HG03558 (cell line): ENCODE measurements around the gene CFAP119.
"Not testable (repeated sequence)": the region's sequence is repeated elsewhere in the genome, so short reads cannot be mapped to it uniquely, and the experiment has no call there.

Experiments
- ATAC-seq: cut with Tn5 transposase; IDR thresholded peaks from one replicate; pipeline ENCODE4 v1.9.1; 2021; ENCODE audit warnings: moderate number of reproducible peaks; ENCODE audit not compliant: unreplicated experiment; ENCODE audit errors: extremely low read depth

The CFAP119 gene

GRCh38 chr16:30761928-30762902 lies at the start of gene CFAP119, which contains the start of gene RNF40:
Gene CFAP119 (minus strand): TSS chr16:30762062. CDS start chr16:30761748, 314 bp downstream.
Gene RNF40 (plus strand): TSS chr16:30762322. CDS start chr16:30762546, 224 bp downstream.
- peak; percentile 82 for ATAC-seq

GRCh38 chr16:30809675-30810074 lies 47.8 kb upstream of the CFAP119 start:
- ATAC-seq: not testable (repeated sequence)

- ATAC-seq: not testable (repeated sequence)
Measured at GRCh38 chr16:30808890-30809426, 47.1 kb upstream of the CFAP119 start.

GRCh38 chr16:30808146-30808545 lies 46.3 kb upstream of the CFAP119 start:
- ATAC-seq: no peak

GRCh38 chr16:30805370-30806169 lies 43.7 kb upstream of the CFAP119 start:
- ATAC-seq: no peak

GRCh38 chr16:30805056-30805369 lies 43.2 kb upstream of the CFAP119 start:
- ATAC-seq: no peak

- no peak for ATAC-seq
Measured at GRCh38 chr16:30802936-30803335, 41.1 kb upstream of the CFAP119 start.

- no peak for ATAC-seq
Measured at GRCh38 chr16:30797670-30798309, 35.9 kb upstream of the CFAP119 start.

- no peak for ATAC-seq
Measured at GRCh38 chr16:30794634-30795033, 32.8 kb upstream of the CFAP119 start.

GRCh38 chr16:30793508-30794069 lies 31.7 kb upstream of the CFAP119 start:
- no peak for ATAC-seq

- no peak for ATAC-seq
Measured at GRCh38 chr16:30787613-30788378, 25.9 kb upstream of the CFAP119 start.

- no peak for ATAC-seq
Measured at GRCh38 chr16:30786936-30787612, 25.2 kb upstream of the CFAP119 start, which contains the start of gene ZNF629. Gene ZNF629 (minus strand): TSS chr16:30787205. CDS start chr16:30784482, 2,723 bp downstream.

GRCh38 chr16:30786115-30786935 lies 24.5 kb upstream of the CFAP119 start:
- no peak for ATAC-seq

- ATAC-seq: no peak
Measured at GRCh38 chr16:30785126-30786106, 23.6 kb upstream of the CFAP119 start.

- no peak for ATAC-seq
Measured at GRCh38 chr16:30784215-30784614, 22.4 kb upstream of the CFAP119 start.

- ATAC-seq: no peak
Measured at GRCh38 chr16:30783280-30784109, 21.6 kb upstream of the CFAP119 start.
